Testis (tissue), 2 donors: Measurements from ENCODE around the gene TTC29.

Experiments
- CTCF ChIP-seq, 3 experiments: fragments of 450-650 bp in 2 of 3; fragments of 200-600 bp in 1 of 3; sonication (generic) in 1 of 3; IDR thresholded peaks; one replicate each; pipeline ENCODE4 v1.5.1; 2016 to 2019; ENCODE audit warnings: antibody characterized with exemption in 3 of 3, mild to moderate bottlenecking in 2 of 3, moderate library complexity in 1 of 3
- POLR2A ChIP-seq: fragments of 450-650 bp; IDR thresholded peaks from one replicate; pipeline ENCODE4 v1.6.1; 2017; ENCODE audit warnings: antibody characterized with exemption, mild to moderate bottlenecking, moderate library complexity

GRCh38 chr4:146959692-146960091, 14.0 kb upstream of the TTC29 start:
- TF ChIP-seq POLR2A (no peak), CTCF (IDR thresholded peaks at IDR 0.05) (no peak)
